ENCODE measurements around the gene ITPRIPL1. TPM values are rescaled to one million over a fixed set of nuclear protein-coding genes. Genes with fewer than 3 reads are reported as not detected.

ITPRIPL1 gene
- total RNA-seq, 1 donor from 2014 or later = 6.1 TPM

DNA sequence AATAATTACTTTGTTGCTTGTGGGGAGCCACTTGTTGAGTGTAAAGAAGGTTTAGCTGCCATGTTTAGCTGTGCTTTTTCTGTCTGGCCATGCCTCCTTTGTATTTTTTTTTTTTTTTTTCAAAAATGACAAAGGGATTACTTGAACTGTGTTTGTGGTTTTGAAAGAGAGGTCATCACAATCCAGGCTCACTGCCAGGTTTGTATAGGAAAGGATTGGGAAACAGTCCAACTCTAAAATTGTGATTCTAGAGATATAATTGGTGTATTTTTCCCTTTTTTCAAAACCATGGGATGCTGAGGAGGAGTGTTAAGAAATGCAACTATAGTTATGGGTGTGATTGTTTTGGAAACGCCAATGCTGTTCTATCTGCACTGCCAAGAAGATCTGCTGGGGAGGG, 4.3 kb downstream of the ITPRIPL1 start:
- Mint-ChIP-seq H3K27ac (no peak overlapping the region), H3K4me1 (ENCODE audit: low read depth) (peaks cover 6% of the 10 kb centered on the region), H3K27me3 (peaks cover 17% of the 10 kb centered on the region), H3K36me3 (ENCODE audit: insufficient read depth) (peaks cover 5% of the 10 kb centered on the region), H3K4me3 (ENCODE audit: low read depth) (no peak overlapping the region), H3K9me3 (ENCODE audit: low read depth) (no peaks in the 10 kb centered on the region)
- no peak for DNase-seq (ENCODE audit: low spot score, unreplicated experiment)
- TF ChIP-seq CTCF (IDR thresholded peaks at IDR 0.05; ENCODE audit: unreplicated experiment) = no peak

GRCh38 chr2:96329874-96330273, 4.8 kb downstream of the ITPRIPL1 start:
- Mint-ChIP-seq H3K4me3 (ENCODE audit: low read depth) (no peak overlapping the region), H3K36me3 (ENCODE audit: insufficient read depth) (peaks cover 5% of the 10 kb centered on the region), H3K9me3 (ENCODE audit: low read depth) (no peaks in the 10 kb centered on the region), H3K27me3 (peaks cover 13% of the 10 kb centered on the region), H3K4me1 (ENCODE audit: low read depth) (peaks cover 9% of the 10 kb centered on the region), H3K27ac (no peak overlapping the region)
- no peak for TF ChIP-seq CTCF (IDR thresholded peaks at IDR 0.05; ENCODE audit: unreplicated experiment)
- no peak for DNase-seq (ENCODE audit: low spot score, unreplicated experiment)

DNA sequence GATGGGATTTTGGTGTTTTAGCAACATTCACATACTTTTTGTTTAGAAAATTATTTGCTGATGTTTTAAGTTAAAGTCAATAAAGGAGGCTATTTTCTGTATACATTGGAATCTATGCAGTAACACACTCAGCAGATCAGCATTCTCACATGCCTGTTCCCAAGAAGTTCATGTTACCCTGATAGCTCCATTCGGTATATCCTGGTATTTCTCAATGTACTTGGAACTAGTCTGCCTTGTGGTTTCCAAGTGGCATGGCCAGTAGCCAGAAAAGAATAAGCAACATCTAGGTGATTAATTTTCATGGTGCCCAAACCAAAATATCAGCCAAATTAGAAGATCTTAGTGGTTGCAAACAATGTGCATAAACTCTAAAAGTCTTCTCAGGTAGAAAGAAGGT, 5.3 kb downstream of the ITPRIPL1 start:
- H3K4me1 Mint-ChIP-seq (ENCODE audit: low read depth) = peaks cover 9% of the 10 kb centered on the region
- no peak overlapping the region for H3K4me3 Mint-ChIP-seq (ENCODE audit: low read depth)
- H3K27me3 Mint-ChIP-seq = peaks cover 10% of the 10 kb centered on the region
- DNase-seq (ENCODE audit: low spot score, unreplicated experiment) = no peak
- TF ChIP-seq CTCF (IDR thresholded peaks at IDR 0.05; ENCODE audit: unreplicated experiment) = no peak
- H3K36me3 Mint-ChIP-seq (ENCODE audit: insufficient read depth) = peaks cover 5% of the 10 kb centered on the region
- no peak overlapping the region for H3K27ac Mint-ChIP-seq
- no peaks in the 10 kb centered on the region for H3K9me3 Mint-ChIP-seq (ENCODE audit: low read depth)

DNA sequence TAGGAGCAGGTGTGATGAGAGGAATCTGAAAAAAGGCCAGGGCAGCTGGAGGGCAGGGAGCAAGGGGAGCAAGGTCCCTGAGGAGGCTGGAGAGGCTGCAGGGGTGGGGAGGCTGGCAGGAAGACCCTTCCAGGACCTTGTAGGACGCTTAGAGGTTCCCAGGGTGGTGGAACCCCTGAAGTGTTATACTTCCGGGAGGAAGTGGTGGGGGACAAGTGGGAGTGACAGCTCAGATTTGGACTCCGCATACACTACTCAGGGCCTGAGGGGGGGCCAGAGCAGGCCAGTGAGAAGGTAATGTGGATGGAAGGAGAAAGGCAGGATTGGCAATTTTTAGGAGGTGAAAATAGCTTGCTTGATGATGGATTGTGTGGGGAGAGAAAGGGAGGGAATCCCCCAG, 8.6 kb downstream of the ITPRIPL1 start:
- DNase-seq (ENCODE audit: low spot score, unreplicated experiment) = no peak
- H3K4me1 Mint-ChIP-seq (ENCODE audit: low read depth) = peaks cover 14% of the 10 kb centered on the region

GRCh38 chr2:96336104-96336775, 11.1 kb downstream of the ITPRIPL1 start:
- H3K27ac Mint-ChIP-seq = peak overlapping the region; percentile 87
- peak overlapping the region; percentile 77 for H3K4me3 Mint-ChIP-seq (ENCODE audit: low read depth)
- H3K36me3 Mint-ChIP-seq (ENCODE audit: insufficient read depth) = peaks cover 8% of the 10 kb centered on the region

More for the DNA sequence above, 8.6 kb downstream of the ITPRIPL1 start:
- Mint-ChIP-seq H3K9me3 (ENCODE audit: low read depth) (no peaks in the 10 kb centered on the region), H3K27ac (peak overlapping the region; percentile 5), H3K27me3 (no peaks in the 10 kb centered on the region), H3K4me3 (ENCODE audit: low read depth) (peak overlapping the region; percentile 40), H3K36me3 (ENCODE audit: insufficient read depth) (peaks cover 4% of the 10 kb centered on the region)
- TF ChIP-seq CTCF (IDR thresholded peaks at IDR 0.05; ENCODE audit: unreplicated experiment) = no peak

More at GRCh38 chr2:96336104-96336775, 11.1 kb downstream of the ITPRIPL1 start:
- no peak for TF ChIP-seq CTCF (IDR thresholded peaks at IDR 0.05; ENCODE audit: unreplicated experiment)
- Mint-ChIP-seq H3K9me3 (ENCODE audit: low read depth) (no peaks in the 10 kb centered on the region), H3K27me3 (no peaks in the 10 kb centered on the region), H3K4me1 (ENCODE audit: low read depth) (peaks cover 14% of the 10 kb centered on the region)
- DNase-seq (ENCODE audit: low spot score, unreplicated experiment) = no peak
